ENCODE results near the gene SARDH. TPM values are rescaled to one million over a fixed set of nuclear protein-coding genes. Genes with fewer than 3 reads are reported as not detected.

Gene SARDH
- total RNA-seq, 4 donors from 2014 or later: 0.62 to 2.3 (median 1.2) TPM; not detected in 1

GRCh38 chr9:133635098-133635497 is 103.1 kb downstream of the SARDH start:
- H3K4me3 ChIP-seq: no peak overlapping the region
- H3K36me3 ChIP-seq: no peaks in the 10 kb centered on the region
- ATAC-seq: no peak
- TF ChIP-seq CTCF (IDR thresholded peaks at IDR 0.05) (no peak), POLR2A (IDR thresholded peaks at IDR 0.05) (no peak), EP300 (IDR thresholded peaks at IDR 0.05) (no peak), POLR2AphosphoS5 (IDR thresholded peaks at IDR 0.05) (no peak)
- H3K4me1 ChIP-seq: peaks cover 0 to 6% (median 0%) of the 10 kb centered on the region in 3 donors
- 30 to 41% methylated on average over 2 to 3 of the region's 6 CpGs for WGBS, 2 donors (ENCODE audit: low coverage in 1 of 2)
- H3K9me3 ChIP-seq: no peaks in the 10 kb centered on the region
- peaks cover 88% of the 10 kb centered on the region for H3K27me3 ChIP-seq
- H3K27ac ChIP-seq: no peak overlapping the region

DNA sequence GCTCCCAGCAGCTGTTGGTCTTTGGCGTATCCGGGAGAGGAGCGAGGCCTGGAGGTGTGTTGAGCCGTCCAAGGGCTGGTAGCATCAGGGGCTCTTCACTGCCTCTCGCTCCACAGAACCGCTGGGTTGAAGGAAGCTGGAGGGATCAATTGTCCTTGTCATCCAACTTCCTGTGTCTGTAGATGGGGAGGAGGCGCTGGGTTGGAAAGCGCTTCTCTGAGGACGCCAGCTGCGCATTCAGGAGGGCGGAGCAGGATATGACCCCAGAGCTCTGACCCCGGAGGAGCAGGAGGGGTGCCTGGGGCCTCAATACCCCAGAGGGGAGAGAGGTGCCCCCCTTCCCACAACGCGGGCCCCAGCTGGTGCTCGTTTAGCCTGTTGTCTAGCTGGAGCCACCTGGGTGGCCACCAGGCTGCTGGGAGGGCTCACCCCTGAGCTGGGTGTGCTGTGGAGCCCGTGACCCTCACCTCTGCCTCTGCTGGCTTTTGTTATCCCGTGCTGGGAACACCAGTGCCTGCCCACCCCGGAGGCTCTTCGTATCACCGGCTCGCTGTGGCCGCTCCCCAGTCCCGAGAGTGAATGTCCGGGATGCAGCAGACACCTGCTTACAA is 104.0 kb downstream of the SARDH start:
- WGBS, 2 donors (ENCODE audit: low coverage in 1 of 2): 13% methylated on average over 6 of the region's 24 CpGs; no CpG with 5 or more reads in 1 of the 2 donors
- Histone ChIP-seq H3K4me3 (no peak overlapping the region), H3K27ac (no peak overlapping the region), H3K36me3 (no peaks in the 10 kb centered on the region), H3K9me3 (no peaks in the 10 kb centered on the region), H3K4me1 (peaks cover 0 to 6% (median 0%) of the 10 kb centered on the region in 3 donors), H3K27me3 (peaks cover 89% of the 10 kb centered on the region)
- no peak for ATAC-seq
- no peak for TF ChIP-seq EP300 (IDR thresholded peaks at IDR 0.05)

GRCh38 chr9:133633681-133634080 is 104.5 kb downstream of the SARDH start:
- H3K27ac ChIP-seq: no peak overlapping the region
- TF ChIP-seq POLR2AphosphoS5 (IDR thresholded peaks at IDR 0.05) (no peak), POLR2A (IDR thresholded peaks at IDR 0.05) (no peak), EP300 (IDR thresholded peaks at IDR 0.05) (no peak), CTCF (IDR thresholded peaks at IDR 0.05) (no peak)
- no peaks in the 10 kb centered on the region for H3K36me3 ChIP-seq
- H3K27me3 ChIP-seq: peaks cover 89% of the 10 kb centered on the region
- H3K4me1 ChIP-seq: peaks cover 0 to 6% (median 0%) of the 10 kb centered on the region in 3 donors
- WGBS, 2 donors (ENCODE audit: low coverage in 1 of 2): 0 to 52% methylated on average over 2 to 6 of the region's 8 CpGs
- no peak overlapping the region for H3K4me3 ChIP-seq
- H3K9me3 ChIP-seq: no peaks in the 10 kb centered on the region
- ATAC-seq: no peak

DNA sequence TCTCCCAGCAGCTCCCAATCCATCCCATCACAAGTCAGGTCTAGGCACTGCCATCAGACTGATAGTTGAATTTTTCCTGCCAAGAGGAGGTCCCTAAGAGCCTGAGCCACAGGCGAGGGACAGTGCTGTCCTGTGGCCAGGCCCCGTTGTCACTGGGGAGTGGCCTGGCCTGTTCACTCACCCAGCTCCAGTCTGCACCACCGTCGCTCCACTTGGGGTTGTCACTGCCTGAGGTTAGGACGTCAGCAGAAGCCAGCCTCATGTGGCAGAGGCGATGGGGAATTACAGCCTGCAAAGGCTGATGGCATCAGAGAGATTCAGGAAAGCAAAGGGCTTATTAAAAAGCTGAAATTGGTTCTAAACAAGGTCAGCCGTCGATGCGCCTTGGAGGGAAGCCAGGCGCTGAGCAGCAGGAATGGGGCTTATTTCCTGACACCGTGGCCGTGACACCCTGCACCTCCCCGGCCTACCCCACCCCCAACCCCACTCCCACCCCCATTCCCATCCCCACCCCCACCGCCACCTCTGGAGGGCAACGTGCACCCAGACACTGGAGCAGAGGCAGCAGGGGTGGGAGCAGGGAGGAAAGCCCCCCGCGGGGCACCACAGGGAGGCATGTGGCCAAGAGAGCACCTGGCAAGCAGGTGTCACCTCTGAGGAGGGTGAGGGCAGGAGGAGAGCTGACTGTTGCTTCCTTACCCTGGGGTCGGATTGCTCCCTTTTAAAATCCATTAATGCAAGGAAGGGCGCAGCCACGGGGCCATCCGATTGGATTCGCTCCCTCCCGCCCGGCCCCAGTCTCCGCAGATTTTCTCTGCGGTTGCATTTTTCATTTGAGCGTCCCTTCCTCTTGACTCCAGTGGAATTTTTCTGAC is 105.1 kb downstream of the SARDH start:
- H3K4me1 ChIP-seq: peaks cover 0 to 6% (median 0%) of the 10 kb centered on the region in 3 donors
- no peaks in the 10 kb centered on the region for H3K36me3 ChIP-seq
- H3K27me3 ChIP-seq: peaks cover 84% of the 10 kb centered on the region
- H3K4me3 ChIP-seq: no peak overlapping the region
- H3K27ac ChIP-seq: no peak overlapping the region
- 55 to 57% methylated on average over 7 to 17 of the region's 27 CpGs for WGBS, 2 donors (ENCODE audit: low coverage in 1 of 2)
- no peaks in the 10 kb centered on the region for H3K9me3 ChIP-seq
- no peak for ATAC-seq
- no peak for TF ChIP-seq POLR2AphosphoS5 (IDR thresholded peaks at IDR 0.05)
- TF ChIP-seq POLR2A (IDR thresholded peaks at IDR 0.05): no peak
- TF ChIP-seq CTCF (IDR thresholded peaks at IDR 0.05): no peak
- TF ChIP-seq EP300 (IDR thresholded peaks at IDR 0.05): no peak

GRCh38 chr9:133631111-133631510 is 107.0 kb downstream of the SARDH start:
- ATAC-seq: no peak
- TF ChIP-seq POLR2A (IDR thresholded peaks at IDR 0.05) (no peak), EP300 (IDR thresholded peaks at IDR 0.05) (no peak), POLR2AphosphoS5 (IDR thresholded peaks at IDR 0.05) (no peak), CTCF (IDR thresholded peaks at IDR 0.05) (no peak)
- H3K9me3 ChIP-seq: peaks cover 0 to 10% (median 0%) of the 10 kb centered on the region in 3 donors
- H3K27ac ChIP-seq: no peak overlapping the region
- 94% methylated on average over 6 of the region's 12 CpGs; no CpG with 5 or more reads in 1 of the 2 donors for WGBS, 2 donors (ENCODE audit: low coverage in 1 of 2)
- H3K4me1 ChIP-seq: peaks cover 0 to 6% (median 0%) of the 10 kb centered on the region in 3 donors
- peaks cover 66% of the 10 kb centered on the region for H3K27me3 ChIP-seq
- no peaks in the 10 kb centered on the region for H3K36me3 ChIP-seq
- H3K4me3 ChIP-seq: no peak overlapping the region
